Suprapubic skin (tissue), 3 donors: ENCODE measurements around the gene WDR54.

Experiments used
- POLR2A ChIP-seq, 2 donors: fragments of 450-650 bp; IDR thresholded peaks; one replicate each; pipeline ENCODE4 v1.6.1; 2017; ENCODE audit warnings: antibody characterized with exemption in 2 of 2, mild to moderate bottlenecking in 2 of 2, moderate library complexity in 2 of 2
- TF ChIP-seq, protein P1 (sequence below), 2 donors: fragments of 200-600 bp in 1 of 2; fragments of 450-650 bp in 1 of 2; sonication (generic) in 1 of 2; IDR thresholded peaks; one replicate each; pipeline ENCODE4 v1.5.1; 2016 to 2019; ENCODE audit warnings: antibody characterized with exemption in 2 of 2, mild to moderate bottlenecking in 1 of 2, moderate library complexity in 1 of 2

DNA sequence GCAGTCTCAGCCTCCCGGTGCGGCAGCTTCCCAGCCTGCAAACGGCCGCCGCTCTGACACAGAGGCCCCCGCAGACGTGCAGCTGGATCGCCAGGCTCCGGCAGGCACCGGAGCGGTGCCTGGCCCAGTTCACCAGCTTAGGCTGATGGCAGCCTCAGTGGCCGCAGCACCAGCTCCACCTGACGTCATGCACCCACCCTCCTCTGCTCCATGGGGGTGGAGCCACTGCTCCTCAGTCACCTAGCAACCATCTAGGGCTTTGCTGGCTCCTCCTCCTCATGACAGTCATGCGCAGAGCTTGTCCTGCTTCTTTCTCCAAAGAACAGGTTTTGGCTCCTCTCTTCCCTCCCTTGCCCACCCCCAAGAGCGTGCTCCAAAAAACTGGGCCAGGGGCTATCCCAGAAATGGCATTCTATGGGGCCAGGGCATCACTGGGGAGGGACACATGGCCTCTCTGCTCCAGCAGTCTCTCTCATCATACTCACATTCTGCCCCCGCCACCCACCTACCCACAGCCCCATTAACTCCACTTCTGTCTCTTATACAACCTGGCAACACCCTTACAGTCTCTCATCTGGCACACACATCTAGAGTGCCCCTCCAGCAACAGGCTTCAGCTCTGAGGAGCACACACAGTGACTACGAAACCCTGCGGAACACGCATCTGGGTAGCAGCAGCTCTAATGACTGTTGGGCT is 46.9 kb upstream of the WDR54 start:
- TF ChIP-seq, protein P1, sequence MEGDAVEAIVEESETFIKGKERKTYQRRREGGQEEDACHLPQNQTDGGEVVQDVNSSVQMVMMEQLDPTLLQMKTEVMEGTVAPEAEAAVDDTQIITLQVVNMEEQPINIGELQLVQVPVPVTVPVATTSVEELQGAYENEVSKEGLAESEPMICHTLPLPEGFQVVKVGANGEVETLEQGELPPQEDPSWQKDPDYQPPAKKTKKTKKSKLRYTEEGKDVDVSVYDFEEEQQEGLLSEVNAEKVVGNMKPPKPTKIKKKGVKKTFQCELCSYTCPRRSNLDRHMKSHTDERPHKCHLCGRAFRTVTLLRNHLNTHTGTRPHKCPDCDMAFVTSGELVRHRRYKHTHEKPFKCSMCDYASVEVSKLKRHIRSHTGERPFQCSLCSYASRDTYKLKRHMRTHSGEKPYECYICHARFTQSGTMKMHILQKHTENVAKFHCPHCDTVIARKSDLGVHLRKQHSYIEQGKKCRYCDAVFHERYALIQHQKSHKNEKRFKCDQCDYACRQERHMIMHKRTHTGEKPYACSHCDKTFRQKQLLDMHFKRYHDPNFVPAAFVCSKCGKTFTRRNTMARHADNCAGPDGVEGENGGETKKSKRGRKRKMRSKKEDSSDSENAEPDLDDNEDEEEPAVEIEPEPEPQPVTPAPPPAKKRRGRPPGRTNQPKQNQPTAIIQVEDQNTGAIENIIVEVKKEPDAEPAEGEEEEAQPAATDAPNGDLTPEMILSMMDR (IDR thresholded peaks at IDR 0.05) = no peak
- TF ChIP-seq POLR2A (IDR thresholded peaks at IDR 0.05) = no peak
